ENCODE measurements around the gene RGS8. TPM values are rescaled to one million over a fixed set of nuclear protein-coding genes. Genes with fewer than 3 reads are reported as not detected.

The RGS8 gene
- polyA plus RNA-seq, 1 of the 3 experiments (the other 2 are of a cell fraction): not detected

DNA sequence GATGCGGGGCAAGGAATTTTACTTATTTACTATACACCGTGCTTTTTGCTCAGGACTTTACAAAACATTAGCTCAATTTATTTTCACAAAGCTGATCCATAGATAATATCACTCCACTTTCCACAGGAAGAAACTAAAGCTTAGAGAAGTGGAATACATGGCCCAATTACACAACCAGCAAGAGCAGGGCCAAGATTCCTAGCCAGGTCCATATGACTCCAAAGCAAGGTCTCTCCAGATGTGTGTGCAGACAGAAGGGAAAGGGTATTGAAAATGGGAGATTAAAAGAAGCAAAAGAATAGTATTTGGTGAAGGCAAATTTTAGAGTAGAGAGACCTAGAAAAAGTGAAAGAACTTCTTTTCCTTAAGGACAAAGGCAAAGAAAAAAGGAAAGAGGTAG lies 30.4 kb downstream of the RGS8 start:
- no peak overlapping the region for H3K9ac ChIP-seq
- H3K36me3 ChIP-seq (replicated peaks in 1 of 2; ENCODE audit: control insufficient read depth in 1 of 2, insufficient read depth in 2 of 2, low read length in 1 of 2): no peaks in the 10 kb centered on the region
- WGBS (ENCODE audit: low lambda C conversion rate): 88% methylated on average over 2 of the region's 2 CpGs
- no peaks in the 10 kb centered on the region for H3K9me2 ChIP-seq
- H3K4me3 ChIP-seq (ENCODE audit: low read depth in 2 of 2, low read length in 1 of 2): no peak overlapping the region
- no peaks in the 10 kb centered on the region for H3F3A ChIP-seq (replicated peaks; ENCODE audit: insufficient read depth)
- H4K20me1 ChIP-seq (ENCODE audit: insufficient read depth): no peaks in the 10 kb centered on the region
- H2AFZ ChIP-seq (ENCODE audit: low read depth): no peak overlapping the region
- H3K4me2 ChIP-seq: no peak overlapping the region
- TF ChIP-seq YY1 (IDR thresholded peaks at IDR 0.05; ENCODE audit: low read depth) (no peak), TCF12 (IDR thresholded peaks at IDR 0.05) (no peak), RAD21 (IDR thresholded peaks at IDR 0.05; ENCODE audit: low read length) (no peak), RXRA (IDR thresholded peaks at IDR 0.05; ENCODE audit: borderline replicate concordance, low read depth) (no peak), EZH2phosphoT487 (IDR thresholded peaks at IDR 0.05; ENCODE audit: borderline replicate concordance, low read depth) (no peak), GATA2 (CRISPR knock-in tag; IDR thresholded peaks at IDR 0.05) (no peak), FOXJ3 (CRISPR knock-in tag; IDR thresholded peaks at IDR 0.05) (no peak), TAF1 (IDR thresholded peaks at IDR 0.05; ENCODE audit: borderline replicate concordance, low read depth, low read length) (no peak), CHD2 (IDR thresholded peaks at IDR 0.05; ENCODE audit: low read length, partially characterized antibody) (no peak), GABPA (IDR thresholded peaks at IDR 0.05; ENCODE audit: low read depth) (no peak), EP300 (IDR thresholded peaks at IDR 0.05; ENCODE audit: borderline replicate concordance in 1 of 2, low read depth in 1 of 2, low read length in 1 of 2) (no peak), JUND (IDR thresholded peaks at IDR 0.05) (no peak), RFX5 (IDR thresholded peaks at IDR 0.05; ENCODE audit: low read length) (no peak), NFIC (IDR thresholded peaks at IDR 0.05; ENCODE audit: borderline replicate concordance) (no peak), ELF1 (IDR thresholded peaks at IDR 0.05) (no peak)
- TF ChIP-seq, protein P1, sequence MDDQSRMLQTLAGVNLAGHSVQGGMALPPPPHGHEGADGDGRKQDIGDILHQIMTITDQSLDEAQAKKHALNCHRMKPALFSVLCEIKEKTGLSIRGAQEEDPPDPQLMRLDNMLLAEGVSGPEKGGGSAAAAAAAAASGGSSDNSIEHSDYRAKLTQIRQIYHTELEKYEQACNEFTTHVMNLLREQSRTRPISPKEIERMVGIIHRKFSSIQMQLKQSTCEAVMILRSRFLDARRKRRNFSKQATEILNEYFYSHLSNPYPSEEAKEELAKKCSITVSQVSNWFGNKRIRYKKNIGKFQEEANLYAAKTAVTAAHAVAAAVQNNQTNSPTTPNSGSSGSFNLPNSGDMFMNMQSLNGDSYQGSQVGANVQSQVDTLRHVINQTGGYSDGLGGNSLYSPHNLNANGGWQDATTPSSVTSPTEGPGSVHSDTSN (IDR thresholded peaks at IDR 0.05): no peak
- TF ChIP-seq, protein P2, sequence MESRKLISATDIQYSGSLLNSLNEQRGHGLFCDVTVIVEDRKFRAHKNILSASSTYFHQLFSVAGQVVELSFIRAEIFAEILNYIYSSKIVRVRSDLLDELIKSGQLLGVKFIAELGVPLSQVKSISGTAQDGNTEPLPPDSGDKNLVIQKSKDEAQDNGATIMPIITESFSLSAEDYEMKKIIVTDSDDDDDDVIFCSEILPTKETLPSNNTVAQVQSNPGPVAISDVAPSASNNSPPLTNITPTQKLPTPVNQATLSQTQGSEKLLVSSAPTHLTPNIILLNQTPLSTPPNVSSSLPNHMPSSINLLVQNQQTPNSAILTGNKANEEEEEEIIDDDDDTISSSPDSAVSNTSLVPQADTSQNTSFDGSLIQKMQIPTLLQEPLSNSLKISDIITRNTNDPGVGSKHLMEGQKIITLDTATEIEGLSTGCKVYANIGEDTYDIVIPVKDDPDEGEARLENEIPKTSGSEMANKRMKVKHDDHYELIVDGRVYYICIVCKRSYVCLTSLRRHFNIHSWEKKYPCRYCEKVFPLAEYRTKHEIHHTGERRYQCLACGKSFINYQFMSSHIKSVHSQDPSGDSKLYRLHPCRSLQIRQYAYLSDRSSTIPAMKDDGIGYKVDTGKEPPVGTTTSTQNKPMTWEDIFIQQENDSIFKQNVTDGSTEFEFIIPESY (IDR thresholded peaks at IDR 0.05; ENCODE audit: borderline replicate concordance, low read depth): no peak
- TF ChIP-seq, protein P3, sequence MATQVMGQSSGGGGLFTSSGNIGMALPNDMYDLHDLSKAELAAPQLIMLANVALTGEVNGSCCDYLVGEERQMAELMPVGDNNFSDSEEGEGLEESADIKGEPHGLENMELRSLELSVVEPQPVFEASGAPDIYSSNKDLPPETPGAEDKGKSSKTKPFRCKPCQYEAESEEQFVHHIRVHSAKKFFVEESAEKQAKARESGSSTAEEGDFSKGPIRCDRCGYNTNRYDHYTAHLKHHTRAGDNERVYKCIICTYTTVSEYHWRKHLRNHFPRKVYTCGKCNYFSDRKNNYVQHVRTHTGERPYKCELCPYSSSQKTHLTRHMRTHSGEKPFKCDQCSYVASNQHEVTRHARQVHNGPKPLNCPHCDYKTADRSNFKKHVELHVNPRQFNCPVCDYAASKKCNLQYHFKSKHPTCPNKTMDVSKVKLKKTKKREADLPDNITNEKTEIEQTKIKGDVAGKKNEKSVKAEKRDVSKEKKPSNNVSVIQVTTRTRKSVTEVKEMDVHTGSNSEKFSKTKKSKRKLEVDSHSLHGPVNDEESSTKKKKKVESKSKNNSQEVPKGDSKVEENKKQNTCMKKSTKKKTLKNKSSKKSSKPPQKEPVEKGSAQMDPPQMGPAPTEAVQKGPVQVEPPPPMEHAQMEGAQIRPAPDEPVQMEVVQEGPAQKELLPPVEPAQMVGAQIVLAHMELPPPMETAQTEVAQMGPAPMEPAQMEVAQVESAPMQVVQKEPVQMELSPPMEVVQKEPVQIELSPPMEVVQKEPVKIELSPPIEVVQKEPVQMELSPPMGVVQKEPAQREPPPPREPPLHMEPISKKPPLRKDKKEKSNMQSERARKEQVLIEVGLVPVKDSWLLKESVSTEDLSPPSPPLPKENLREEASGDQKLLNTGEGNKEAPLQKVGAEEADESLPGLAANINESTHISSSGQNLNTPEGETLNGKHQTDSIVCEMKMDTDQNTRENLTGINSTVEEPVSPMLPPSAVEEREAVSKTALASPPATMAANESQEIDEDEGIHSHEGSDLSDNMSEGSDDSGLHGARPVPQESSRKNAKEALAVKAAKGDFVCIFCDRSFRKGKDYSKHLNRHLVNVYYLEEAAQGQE (IDR thresholded peaks at IDR 0.05; ENCODE audit: low read depth, low read length): no peak
- TF ChIP-seq, protein P4, sequence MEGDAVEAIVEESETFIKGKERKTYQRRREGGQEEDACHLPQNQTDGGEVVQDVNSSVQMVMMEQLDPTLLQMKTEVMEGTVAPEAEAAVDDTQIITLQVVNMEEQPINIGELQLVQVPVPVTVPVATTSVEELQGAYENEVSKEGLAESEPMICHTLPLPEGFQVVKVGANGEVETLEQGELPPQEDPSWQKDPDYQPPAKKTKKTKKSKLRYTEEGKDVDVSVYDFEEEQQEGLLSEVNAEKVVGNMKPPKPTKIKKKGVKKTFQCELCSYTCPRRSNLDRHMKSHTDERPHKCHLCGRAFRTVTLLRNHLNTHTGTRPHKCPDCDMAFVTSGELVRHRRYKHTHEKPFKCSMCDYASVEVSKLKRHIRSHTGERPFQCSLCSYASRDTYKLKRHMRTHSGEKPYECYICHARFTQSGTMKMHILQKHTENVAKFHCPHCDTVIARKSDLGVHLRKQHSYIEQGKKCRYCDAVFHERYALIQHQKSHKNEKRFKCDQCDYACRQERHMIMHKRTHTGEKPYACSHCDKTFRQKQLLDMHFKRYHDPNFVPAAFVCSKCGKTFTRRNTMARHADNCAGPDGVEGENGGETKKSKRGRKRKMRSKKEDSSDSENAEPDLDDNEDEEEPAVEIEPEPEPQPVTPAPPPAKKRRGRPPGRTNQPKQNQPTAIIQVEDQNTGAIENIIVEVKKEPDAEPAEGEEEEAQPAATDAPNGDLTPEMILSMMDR (IDR thresholded peaks at IDR 0.05): no peak
- TF ChIP-seq, protein P5, sequence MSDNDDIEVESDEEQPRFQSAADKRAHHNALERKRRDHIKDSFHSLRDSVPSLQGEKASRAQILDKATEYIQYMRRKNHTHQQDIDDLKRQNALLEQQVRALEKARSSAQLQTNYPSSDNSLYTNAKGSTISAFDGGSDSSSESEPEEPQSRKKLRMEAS (IDR thresholded peaks at IDR 0.05; ENCODE audit: low read depth): no peak
- H3K9me3 ChIP-seq: no peaks in the 10 kb centered on the region
- H3K27ac ChIP-seq (ENCODE audit: low read depth in 2 of 2, low read length in 1 of 2): no peak overlapping the region
- no peak for DNase-seq
- ChIA-PET POLR2A (no interaction called here), CTCF (interaction anchor here (1.6 kb wide), 2 partner anchors 18 to 131 kb away, joined by 3 to 5 read pairs; no protein-coding TSS in a partner anchor)
- no peaks in the 10 kb centered on the region for H3K79me2 ChIP-seq (ENCODE audit: insufficient read depth)
- H3K4me1 ChIP-seq (ENCODE audit: control insufficient read depth in 1 of 2, insufficient read depth in 2 of 2, low read depth in 1 of 2, low read length in 1 of 2): peaks cover 0 to 2% of the 10 kb centered on the region in 2 experiments; a peak in 1 of 4 replicates
- no peaks in the 10 kb centered on the region; the same call in none of the 2 replicates for H3K27me3 ChIP-seq (ENCODE audit: insufficient read depth)

Data from SK-N-SH (cell line).